Mesenchymal stem cell (in vitro differentiated cells and primary cell): Measurements from ENCODE around the gene ASIC2.

Source experiments
- DNase-seq: peaks from one replicate; pipeline ENCODE4 v3.0.0-alpha.2; 2013
- H2AFZ ChIP-seq: one replicate; pipeline ENCODE4 v1.6.1; 2013; ENCODE audit warnings: low read depth, mild to moderate bottlenecking, control low read depth, inconsistent platforms, low read length, moderate library complexity
- H2AK5ac ChIP-seq: 2 replicates; pipeline ENCODE4 v1.6.1; 2013; ENCODE audit warnings: low read length, moderate library complexity, mild to moderate bottlenecking, inconsistent platforms; ENCODE audit not compliant: severe bottlenecking
- H2BK120ac ChIP-seq: one replicate; pipeline ENCODE4 v1.6.1; 2013; ENCODE audit warnings: low read depth, mild to moderate bottlenecking, inconsistent platforms, low read length, moderate library complexity
- H2BK12ac ChIP-seq, 2 experiments: one replicate each; pipeline ENCODE4 v1.6.1; 2013; ENCODE audit warnings: inconsistent platforms in 2 of 2, low read length in 2 of 2, mild to moderate bottlenecking in 2 of 2, moderate library complexity in 2 of 2, control low read depth in 1 of 2
- H2BK15ac ChIP-seq: one replicate; pipeline ENCODE4 v1.6.1; 2013; ENCODE audit warnings: mild to moderate bottlenecking, low read depth, inconsistent platforms; ENCODE audit not compliant: poor library complexity, severe bottlenecking
- H2BK5ac ChIP-seq: 2 replicates; pipeline ENCODE4 v1.6.1; 2013; ENCODE audit warnings: low read depth, mild to moderate bottlenecking, low read length, control low read depth, inconsistent platforms; ENCODE audit not compliant: poor library complexity, severe bottlenecking
- H3K14ac ChIP-seq, 2 experiments: one replicate each; pipeline ENCODE4 v1.6.1; 2013; ENCODE audit warnings: inconsistent platforms in 2 of 2, low read length in 2 of 2, control low read depth in 1 of 2, mild to moderate bottlenecking in 1 of 2, moderate library complexity in 1 of 2
- H3K18ac ChIP-seq, 2 experiments: one replicate each; pipeline ENCODE4 v1.6.1; 2013; ENCODE audit warnings: inconsistent platforms in 2 of 2, low read length in 2 of 2, control low read depth in 1 of 2, low read depth in 1 of 2, mild to moderate bottlenecking in 1 of 2
- H3K23ac ChIP-seq, 2 experiments: one replicate each; pipeline ENCODE4 v1.6.1; 2013; ENCODE audit warnings: inconsistent platforms in 2 of 2, low read length in 2 of 2, mild to moderate bottlenecking in 2 of 2, moderate library complexity in 2 of 2, control low read depth in 1 of 2
- H3K27ac ChIP-seq: 2 replicates; pipeline ENCODE4 v1.5.1; 2013; ENCODE audit warnings: mild to moderate bottlenecking, moderate library complexity, low read length, control low read depth, inconsistent platforms; ENCODE audit not compliant: poor library complexity, severe bottlenecking
- H3K27me3 ChIP-seq, 2 experiments: 2 replicates each; pipeline versions ENCODE4 v1.6.1 to v1.7.0; 2013; ENCODE audit warnings: low read length in 2 of 2, mild to moderate bottlenecking in 2 of 2, moderate library complexity in 2 of 2, control low read depth in 1 of 2, inconsistent platforms in 1 of 2; ENCODE audit not compliant: control insufficient read depth in 1 of 2, insufficient read depth in 1 of 2
- H3K36me3 ChIP-seq, 2 experiments: 2 replicates each; pipeline versions ENCODE4 v1.6.1 to v1.7.0; 2013; ENCODE audit warnings: low read length in 2 of 2, control low read depth in 1 of 2, inconsistent platforms in 1 of 2, low read depth in 1 of 2, mild to moderate bottlenecking in 1 of 2; ENCODE audit not compliant: insufficient read depth in 2 of 2, control insufficient read depth in 1 of 2
- H3K4ac ChIP-seq, 2 experiments: one replicate each; pipeline ENCODE4 v1.6.1; 2013; ENCODE audit warnings: inconsistent platforms in 2 of 2, low read length in 2 of 2, mild to moderate bottlenecking in 2 of 2, moderate library complexity in 2 of 2, control low read depth in 1 of 2, low read depth in 1 of 2
- H3K4me1 ChIP-seq: 2 replicates; pipeline ENCODE4 v1.6.1; 2013; ENCODE audit warnings: low read depth, low read length, control low read depth; ENCODE audit not compliant: control insufficient read depth, insufficient read depth
- H3K4me2 ChIP-seq: 2 replicates; pipeline ENCODE4 v1.6.1; 2013; ENCODE audit warnings: low read length, mild to moderate bottlenecking, inconsistent platforms; ENCODE audit not compliant: poor library complexity, severe bottlenecking
- H3K4me3 ChIP-seq, 2 experiments: 2 replicates each; pipeline versions ENCODE4 v1.5.1 to v1.7.0; 2013; ENCODE audit warnings: low read length in 2 of 2, mild to moderate bottlenecking in 2 of 2, control low read depth in 1 of 2, low read depth in 1 of 2; ENCODE audit not compliant: insufficient read depth in 1 of 2
- H3K79me1 ChIP-seq: replicated peaks from 2 replicates; pipeline ENCODE4 v1.6.1; 2013; ENCODE audit warnings: mild to moderate bottlenecking, control low read depth, low read length, inconsistent platforms; ENCODE audit not compliant: poor library complexity, severe bottlenecking
- H3K9ac ChIP-seq: 2 replicates; pipeline ENCODE4 v1.7.0; 2013; ENCODE audit warnings: mild to moderate bottlenecking, low read length, moderate library complexity
- H3K9me3 ChIP-seq: 2 replicates; pipeline ENCODE4 v1.7.0; 2013; ENCODE audit warnings: mild to moderate bottlenecking, low read length; ENCODE audit not compliant: control insufficient read depth
- H4K8ac ChIP-seq: one replicate; pipeline ENCODE4 v1.6.1; 2013; ENCODE audit warnings: inconsistent platforms, mild to moderate bottlenecking, low read length, moderate library complexity
- H4K91ac ChIP-seq: one replicate; pipeline ENCODE4 v1.6.1; 2013; ENCODE audit warnings: mild to moderate bottlenecking, low read length, inconsistent platforms
- WGBS: methylation state at CpG from one replicate; pipeline ENCODE4 v1.1.7; 2013; ENCODE audit warnings: mixed read lengths; 5-methylcytosine and 5-hydroxymethylcytosine counted together

The ASIC2 gene

DNA sequence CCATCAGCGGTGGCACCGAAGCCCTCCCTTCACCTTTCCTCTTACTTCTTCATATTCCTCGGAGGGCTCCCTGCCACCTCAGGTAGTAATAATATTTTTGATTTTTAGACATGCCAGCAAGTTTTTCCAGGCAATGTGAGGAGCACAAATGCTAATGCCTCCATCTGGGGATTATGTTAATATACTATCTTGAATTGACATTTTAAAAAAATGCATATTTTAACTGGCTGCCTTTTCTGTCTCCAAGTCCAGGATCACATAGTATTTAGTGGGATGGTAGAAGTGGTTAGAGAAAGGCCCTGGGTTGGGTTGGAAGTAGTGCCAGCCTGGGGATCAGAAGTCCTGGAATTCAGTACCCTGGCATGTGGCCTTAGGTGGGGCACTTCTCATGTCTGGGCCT lies 154.5 kb downstream of the ASIC2 start:
- Histone ChIP-seq H3K9me3 (no peaks in the 10 kb centered on the region), H3K4me2 (no peak overlapping the region), H3K14ac (no peak overlapping the region), H2BK12ac (no peak overlapping the region), H3K27me3 (peaks cover 10 to 68% of the 10 kb centered on the region in 2 experiments), H3K23ac (no peak overlapping the region), H2BK120ac (no peak overlapping the region), H3K27ac (no peak overlapping the region), H3K4ac (no peak overlapping the region), H3K79me1 (no peaks in the 10 kb centered on the region), H2AFZ (no peak overlapping the region), H3K4me1 (peaks cover 3% of the 10 kb centered on the region), H3K4me3 (no peak overlapping the region), H2AK5ac (no peak overlapping the region), H3K9ac (no peak overlapping the region), H4K8ac (no peak overlapping the region), H4K91ac (no peak overlapping the region), H2BK15ac (no peak overlapping the region), H3K36me3 (no peaks in the 10 kb centered on the region), H3K18ac (no peak overlapping the region), H2BK5ac (no peak overlapping the region)
- WGBS, result no CpG with 5 or more reads among the region's 3 CpGs
- no peak for DNase-seq

DNA sequence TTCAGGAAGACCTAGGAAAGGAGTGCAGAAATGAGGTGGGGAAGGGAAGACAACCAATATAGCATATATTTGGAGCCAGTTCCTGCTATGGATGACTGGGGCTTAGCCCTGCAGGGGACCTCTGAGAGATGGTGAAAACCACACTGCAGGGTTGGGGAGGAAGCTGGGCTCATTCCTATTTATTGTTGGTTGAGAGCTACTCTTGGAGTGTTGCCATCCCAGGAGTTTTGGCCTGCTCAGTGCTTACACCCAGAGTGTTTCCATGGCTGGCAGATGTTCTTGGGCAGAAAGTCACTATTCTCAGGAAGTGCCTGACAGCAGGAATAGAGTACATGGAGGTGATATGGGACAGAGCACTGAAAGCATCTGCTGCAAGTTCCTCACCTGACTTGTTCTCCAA lies 155.7 kb downstream of the ASIC2 start:
- H3K4me3 ChIP-seq, result no peak overlapping the region
- H3K4me2 ChIP-seq, result no peak overlapping the region
- H3K23ac ChIP-seq, result no peak overlapping the region
- H2BK120ac ChIP-seq, result no peak overlapping the region
- no peak overlapping the region for H2BK5ac ChIP-seq
- H3K9ac ChIP-seq, result no peak overlapping the region
- no peak overlapping the region for H3K27ac ChIP-seq
- H3K18ac ChIP-seq, result no peak overlapping the region
- no peak overlapping the region for H3K4ac ChIP-seq
- peaks cover 3% of the 10 kb centered on the region for H3K4me1 ChIP-seq
- no peak overlapping the region for H3K14ac ChIP-seq
- no peak for DNase-seq
- H2BK12ac ChIP-seq, result no peak overlapping the region
- no peak overlapping the region for H2AK5ac ChIP-seq
- H4K8ac ChIP-seq, result no peak overlapping the region
- H2BK15ac ChIP-seq, result no peak overlapping the region
- H3K36me3 ChIP-seq, result no peaks in the 10 kb centered on the region
- H3K27me3 ChIP-seq, result peaks cover 11 to 75% of the 10 kb centered on the region in 2 experiments
- H2AFZ ChIP-seq, result no peak overlapping the region
- no peaks in the 10 kb centered on the region for H3K79me1 ChIP-seq
- no peaks in the 10 kb centered on the region for H3K9me3 ChIP-seq
- no peak overlapping the region for H4K91ac ChIP-seq

DNA sequence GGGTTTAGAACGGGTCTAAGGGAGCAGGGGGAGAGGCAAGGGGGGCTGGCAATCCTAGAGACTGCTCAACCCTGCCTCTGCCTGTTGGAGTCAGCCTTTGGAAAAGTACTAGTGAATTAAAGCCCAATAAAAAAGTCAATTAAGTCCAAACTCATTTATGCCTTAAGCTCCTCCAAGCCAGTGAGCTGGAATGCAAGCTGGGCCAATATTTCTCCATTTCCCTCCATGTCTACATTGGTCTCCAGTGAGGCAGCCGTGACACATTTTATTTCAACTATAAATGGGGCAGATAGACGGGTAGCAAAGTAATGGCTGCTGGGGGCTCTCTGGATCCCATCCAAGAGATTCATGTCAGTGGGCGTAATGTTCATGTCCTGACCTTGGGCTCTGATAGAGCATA lies 157.4 kb downstream of the ASIC2 start:
- Histone ChIP-seq H3K79me1 (no peaks in the 10 kb centered on the region), H3K9me3 (no peaks in the 10 kb centered on the region), H2BK5ac (no peak overlapping the region), H3K18ac (no peak overlapping the region), H3K14ac (no peak overlapping the region), H2BK120ac (no peak overlapping the region), H3K23ac (no peak overlapping the region), H2BK15ac (no peak overlapping the region), H2BK12ac (no peak overlapping the region), H3K4me2 (no peak overlapping the region), H2AFZ (no peak overlapping the region), H4K8ac (no peak overlapping the region), H4K91ac (no peak overlapping the region), H3K27me3 (peaks cover 14 to 85% of the 10 kb centered on the region in 2 experiments), H3K4me1 (peaks cover 2% of the 10 kb centered on the region), H3K4ac (no peak overlapping the region), H3K27ac (no peak overlapping the region), H3K4me3 (no peak overlapping the region), H3K9ac (no peak overlapping the region), H2AK5ac (no peak overlapping the region), H3K36me3 (no peaks in the 10 kb centered on the region)
- 78% methylated on average over 4 of the region's 4 CpGs for WGBS
- DNase-seq, result no peak

DNA sequence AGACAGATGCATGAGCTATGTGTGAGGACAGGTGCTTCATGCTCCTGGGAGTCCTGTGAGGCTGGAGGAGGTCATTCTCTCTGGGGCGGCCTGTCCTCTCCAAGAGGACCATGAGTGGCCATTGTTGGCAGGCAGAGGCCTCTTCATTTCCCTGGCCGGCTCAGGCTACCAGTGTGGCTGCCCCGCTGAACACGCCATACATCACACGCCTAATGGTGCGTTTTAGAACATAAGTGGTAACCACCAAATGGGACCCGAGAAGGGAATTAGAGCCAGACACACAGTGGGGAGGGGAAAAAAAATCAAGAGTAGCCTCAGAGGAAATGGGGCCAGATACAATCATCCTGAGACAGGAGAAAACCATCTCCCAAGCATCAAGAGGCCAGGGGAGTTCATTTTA lies 161.5 kb downstream of the ASIC2 start:
- H3K23ac ChIP-seq, result no peak overlapping the region
- H3K27me3 ChIP-seq, result peaks cover 12 to 62% of the 10 kb centered on the region in 2 experiments
- no peak overlapping the region for H3K4me3 ChIP-seq
- no peak for DNase-seq
- H3K4ac ChIP-seq, result no peak overlapping the region
- no peak overlapping the region for H3K14ac ChIP-seq
- no peak overlapping the region for H4K91ac ChIP-seq
- no peak overlapping the region for H2BK15ac ChIP-seq
- H3K36me3 ChIP-seq, result no peaks in the 10 kb centered on the region
- no peak overlapping the region for H3K9ac ChIP-seq
- 90% methylated on average over 7 of the region's 7 CpGs for WGBS
- H2BK12ac ChIP-seq, result no peak overlapping the region
- H3K4me2 ChIP-seq, result no peak overlapping the region
- no peak overlapping the region for H3K27ac ChIP-seq
- H3K9me3 ChIP-seq, result no peaks in the 10 kb centered on the region
- no peaks in the 10 kb centered on the region for H3K79me1 ChIP-seq
- H2BK120ac ChIP-seq, result no peak overlapping the region
- no peak overlapping the region for H3K18ac ChIP-seq
- H3K4me1 ChIP-seq, result no peaks in the 10 kb centered on the region
- H2AK5ac ChIP-seq, result no peak overlapping the region
- no peak overlapping the region for H2BK5ac ChIP-seq
- no peak overlapping the region for H2AFZ ChIP-seq
- H4K8ac ChIP-seq, result no peak overlapping the region
